ENCODE data around the gene RPL36A. TPM values are rescaled to one million over a fixed set of nuclear protein-coding genes. Genes with fewer than 3 reads are reported as not detected.

RPL36A gene
- polyA plus RNA-seq (2011; rRNA removed) (2,853 and 3,171 TPM in 2 replicates), polyA plus RNA-seq (2017; fragmentation: RNase III; extraction: RNeasy Plus Mini Kit Qiagen cat#74134 plus additional on column Dnase treatment) (2,347 to 2,811 TPM (median 2,529 TPM) in 3 replicates), polyA minus RNA-seq (2011; rRNA and poly(A)+ RNA removed) (112 and 140 TPM in 2 replicates)
- polyA plus RNA-seq (2012; cell fraction: cytosol; rRNA removed), result 1,384 and 2,343 TPM in 2 replicates
- 402 and 904 TPM in 2 replicates for polyA plus RNA-seq (2012; cell fraction: nucleus; rRNA removed)

GRCh38 chrX:101390664-101391525 is at the start of gene RPL36A:
Gene RPL36A (plus strand): TSS chrX:101391011. CDS start chrX:101391044, 33 bp downstream.
- Histone ChIP-seq H3K4me2 (peak within 1 kb of the TSS; percentile 99), H3K4me1 (peaks cover 22% of the 10 kb centered on the region), H3K27ac (peak within 1 kb of the TSS; percentile 87 to 95), H3K4me3 (peak within 1 kb of the TSS; percentile 85), H3K9me3 (no peaks in the 10 kb centered on the region)
- ChIA-PET POLR2A (interaction anchor here (0.6 to 2.3 kb wide), 20 partner anchors 10 to 571 kb away, joined by 3 to 46 read pairs (median 4); partner anchors contain the start of genes CENPI, CSTF2, GLA and HNRNPH2), CTCF (interaction anchor here (0.6 to 1.9 kb wide), 8 partner anchors 9 to 1508 kb away, joined by 3 to 25 read pairs (median 4); partner anchors contain the start of gene TIMM8A)
- DNase-seq (ENCODE audit: low read depth in 1 of 2, low spot score in 1 of 2), result peak; percentile 89 to 94
- 2% methylated on average over 38 of the region's 47 CpGs for WGBS (ENCODE audit: missing lambda C conversion rate)
- peak; percentile 85 for FAIRE-seq
- ATAC-seq, result peak; percentile 94 to 96
- TF ChIP-seq CHD2 (IDR thresholded peaks at IDR 0.05; ENCODE audit: low read length, partially characterized antibody) (no peak), RARB (CRISPR knock-in tag; IDR thresholded peaks at IDR 0.05) (peak; percentile 91; the same call in 1 of the 2 replicates), ZFP36 (IDR thresholded peaks at IDR 0.05; ENCODE audit: borderline replicate concordance, partially characterized antibody) (no peak), EHMT2 (IDR thresholded peaks at IDR 0.05; ENCODE audit: low read depth) (no peak), CBX2 (IDR thresholded peaks at IDR 0.05; ENCODE audit: borderline replicate concordance, low read depth) (no peak), RNF2 (IDR thresholded peaks at IDR 0.05; ENCODE audit: borderline replicate concordance, low read depth) (no peak), KDM5A (IDR thresholded peaks at IDR 0.05) (no peak), HEYL (CRISPR knock-in tag; IDR thresholded peaks at IDR 0.05) (no peak), GATA3 (IDR thresholded peaks at IDR 0.05; ENCODE audit: borderline replicate concordance) (no peak), CBX8 (IDR thresholded peaks at IDR 0.05) (no peak), CHD4 (IDR thresholded peaks at IDR 0.05; ENCODE audit: borderline replicate concordance) (no peak), NPAS2 (CRISPR knock-in tag; IDR thresholded peaks at IDR 0.05; ENCODE audit: borderline replicate concordance) (no peak), POLR2AphosphoS2 (conservative IDR thresholded peaks at IDR 0.05; ENCODE audit: low read length) (no peak), HOXB5 (CRISPR knock-in tag; IDR thresholded peaks at IDR 0.05) (no peak), ZNF302 (CRISPR knock-in tag; IDR thresholded peaks at IDR 0.05) (no peak), SMC3 (IDR thresholded peaks at IDR 0.05) (no peak), RFX5 (IDR thresholded peaks at IDR 0.05) (no peak), ELK1 (IDR thresholded peaks at IDR 0.05; ENCODE audit: low read depth, low read length) (no peak), MYC (IDR thresholded peaks at IDR 0.05; ENCODE audit: borderline replicate concordance, low read length) (peak; percentile 96), PHF8 (IDR thresholded peaks at IDR 0.05; ENCODE audit: borderline replicate concordance, low read depth) (peak; percentile 94), CTCF (IDR thresholded peaks at IDR 0.05) (peak; percentile 67), EHF (CRISPR knock-in tag; IDR thresholded peaks at IDR 0.05) (0 out of 2 replicates have a peak, but pooled peaks have one; percentile 22), POLR2A (IDR thresholded peaks at IDR 0.05; ENCODE audit: low read length) (peak; percentile 93), FOSB (CRISPR knock-in tag; IDR thresholded peaks at IDR 0.05) (peak; percentile 90), JUNB (IDR thresholded peaks at IDR 0.05) (no peak), MAZ (IDR thresholded peaks at IDR 0.05; ENCODE audit: borderline replicate concordance, low read depth, low read length) (no peak), USF2 (IDR thresholded peaks at IDR 0.05) (no peak), HES2 (IDR thresholded peaks at IDR 0.05) (no peak), RAD21 (conservative IDR thresholded peaks at IDR 0.05 in 1 of 2, IDR thresholded peaks at IDR 0.05 in 1 of 2) (0 out of 5 replicates have a peak, but pooled peaks of 1 of the 2 experiments have one; percentile 4), HOXA7 (CRISPR knock-in tag; IDR thresholded peaks at IDR 0.05) (peak; percentile 85), ZSCAN20 (CRISPR knock-in tag; IDR thresholded peaks at IDR 0.05) (no peak), TP53 (CRISPR knock-in tag; IDR thresholded peaks at IDR 0.05) (peak; percentile 80), HDAC2 (IDR thresholded peaks at IDR 0.05) (no peak), NR3C1 (IDR thresholded peaks at IDR 0.05) (no peak), TFCP2L1 (CRISPR knock-in tag; IDR thresholded peaks at IDR 0.05) (peak; percentile 94), MAFK (IDR thresholded peaks at IDR 0.05; ENCODE audit: partially characterized antibody) (no peak), ZC3H11A (IDR thresholded peaks at IDR 0.05) (no peak), BHLHE40 (IDR thresholded peaks at IDR 0.05; ENCODE audit: low read depth, low read length) (no peak), KDM1A (IDR thresholded peaks at IDR 0.05; ENCODE audit: low read depth) (no peak)
